ENCODE results near the gene PLXNA4.
"Not testable (repeated sequence)": the region's sequence is repeated elsewhere in the genome, so short reads cannot be mapped to it uniquely, and the experiment has no call there.

PLXNA4 gene

GRCh38 chr7:132575982-132576720 lies at the start of gene PLXNA4:
Gene PLXNA4, minus strand, starts transcription at chr7:132576470. Its CDS starts 67,777 bp downstream, at chr7:132508693.
- no peak for DNase-seq

- DNase-seq, result no peak
Measured at GRCh38 chr7:132625651-132626050, 49.4 kb upstream of the PLXNA4 start.

GRCh38 chr7:132622081-132622480 lies 45.8 kb upstream of the PLXNA4 start:
- DNase-seq, result no peak

- DNase-seq, result no peak
Measured at GRCh38 chr7:132619967-132620366, 43.7 kb upstream of the PLXNA4 start.

GRCh38 chr7:132618956-132619305 lies 42.7 kb upstream of the PLXNA4 start:
- no peak for DNase-seq

GRCh38 chr7:132618271-132618955 lies 42.1 kb upstream of the PLXNA4 start:
- DNase-seq, result no peak

GRCh38 chr7:132614428-132615318 lies 38.4 kb upstream of the PLXNA4 start:
- no peak for DNase-seq

- no peak for DNase-seq
Measured at GRCh38 chr7:132613737-132614136, 37.5 kb upstream of the PLXNA4 start.

GRCh38 chr7:132610995-132611394 lies 34.7 kb upstream of the PLXNA4 start:
- DNase-seq, result no peak

GRCh38 chr7:132609906-132610520 lies 33.7 kb upstream of the PLXNA4 start:
- no peak for DNase-seq

- no peak for DNase-seq
Measured at GRCh38 chr7:132609222-132609621, 33.0 kb upstream of the PLXNA4 start.

GRCh38 chr7:132608523-132608922 lies 32.3 kb upstream of the PLXNA4 start:
- no peak for DNase-seq

- no peak for DNase-seq
Measured at GRCh38 chr7:132607656-132608055, 31.4 kb upstream of the PLXNA4 start.

- no peak for DNase-seq
Measured at GRCh38 chr7:132604121-132604520, 27.9 kb upstream of the PLXNA4 start.

- no peak for DNase-seq
Measured at GRCh38 chr7:132603220-132603833, 27.1 kb upstream of the PLXNA4 start.

- no peak for DNase-seq
Measured at GRCh38 chr7:132601783-132602182, 25.5 kb upstream of the PLXNA4 start.

- no peak for DNase-seq
Measured at GRCh38 chr7:132596588-132596987, 20.3 kb upstream of the PLXNA4 start.

- DNase-seq, result not testable (repeated sequence)
Measured at GRCh38 chr7:132594741-132595140, 18.5 kb upstream of the PLXNA4 start.

GRCh38 chr7:132592936-132593335 lies 16.7 kb upstream of the PLXNA4 start:
- no peak for DNase-seq

- DNase-seq, result no peak
Measured at GRCh38 chr7:132592231-132592920, 16.1 kb upstream of the PLXNA4 start.

- no peak for DNase-seq
Measured at GRCh38 chr7:132590162-132590561, 13.9 kb upstream of the PLXNA4 start.

GRCh38 chr7:132588596-132588995 lies 12.3 kb upstream of the PLXNA4 start:
- no peak for DNase-seq
